ENCODE measurements around the gene PKNOX2. TPM values are rescaled to one million over a fixed set of nuclear protein-coding genes. Genes with fewer than 3 reads are reported as not detected.

Gene PKNOX2
- total RNA-seq, 1 donor from 2014 or later, result not detected

DNA sequence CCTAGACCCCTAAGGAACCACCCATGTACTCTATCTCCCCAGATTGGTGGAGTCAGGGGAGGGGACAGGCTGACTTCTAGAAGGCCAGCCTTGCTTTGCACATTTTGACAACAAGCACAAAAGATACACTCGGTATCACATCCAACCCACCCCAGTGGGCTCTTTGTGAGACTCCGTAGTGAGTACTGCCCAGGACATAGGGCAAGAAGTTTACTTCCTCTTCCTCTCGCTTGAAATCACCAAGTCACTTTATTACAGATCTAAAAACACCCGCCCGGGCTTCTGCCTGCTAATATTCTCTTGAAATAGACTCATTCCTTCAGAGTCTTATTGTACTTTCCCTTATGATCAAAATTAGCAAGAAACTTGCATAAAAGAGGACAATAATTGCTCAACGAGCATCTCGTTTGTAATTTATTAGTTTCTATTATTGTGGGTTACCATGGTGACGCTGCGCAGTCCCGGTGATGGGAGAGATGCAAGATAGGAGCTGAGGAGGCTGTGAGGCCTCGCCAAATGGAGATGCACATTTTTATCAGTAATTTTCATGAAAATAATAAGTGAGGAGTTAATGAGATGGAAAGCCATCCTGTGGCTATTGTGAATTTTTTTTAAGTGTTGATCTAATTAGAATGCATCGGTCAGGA, 234.6 kb downstream of the PKNOX2 start:
- Mint-ChIP-seq H3K27me3 (peaks cover 34% of the 10 kb centered on the region), H3K27ac (no peak overlapping the region), H3K36me3 (ENCODE audit: low read depth) (no peaks in the 10 kb centered on the region), H3K4me1 (no peaks in the 10 kb centered on the region), H3K4me3 (no peak overlapping the region), H3K9me3 (no peaks in the 10 kb centered on the region)
- intact Hi-C loops (cut with micrococcal nuclease), result no loop called here
- POLR2A ChIA-PET, result no interaction called here
- no peak for ATAC-seq (ENCODE audit: low read depth)
- CTCF ChIA-PET, result no interaction called here
- DNase-seq, result no peak
- no peak for TF ChIP-seq CTCF (IDR thresholded peaks at IDR 0.05)

DNA sequence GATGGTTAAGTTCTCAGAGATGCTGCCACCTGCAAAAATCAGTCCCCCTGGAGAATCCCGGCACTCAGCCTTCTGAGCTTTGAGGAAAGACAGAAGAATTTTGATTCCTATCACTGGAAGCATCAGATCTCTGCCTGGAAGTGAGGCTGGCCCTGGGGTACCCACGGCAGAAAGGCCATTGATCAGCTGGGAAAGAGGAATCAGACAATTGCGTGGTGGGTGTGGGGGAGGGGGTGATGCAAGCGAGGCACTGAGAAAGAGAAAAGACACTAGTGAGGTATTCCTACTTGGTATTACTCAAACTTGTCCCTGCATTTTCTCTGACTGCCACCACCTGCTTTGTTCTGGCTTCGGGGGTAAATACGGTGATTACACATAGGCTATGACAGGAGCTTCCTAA, 235.4 kb downstream of the PKNOX2 start:
- TF ChIP-seq CTCF (IDR thresholded peaks at IDR 0.05), result no peak
- ChIA-PET CTCF (no interaction called here), POLR2A (interaction anchor here (0.6 kb wide), 1 partner anchor 44 kb away, joined by 6 read pairs; no protein-coding TSS in a partner anchor)
- intact Hi-C loops (cut with micrococcal nuclease), result loop anchor here (10.0 kb wide), 1 partner anchor 235 kb away; the partner anchor contains the start of gene PKNOX2
- Mint-ChIP-seq H3K9me3 (no peaks in the 10 kb centered on the region), H3K27ac (no peak overlapping the region), H3K27me3 (peaks cover 41% of the 10 kb centered on the region), H3K4me3 (no peak overlapping the region), H3K36me3 (ENCODE audit: low read depth) (no peaks in the 10 kb centered on the region), H3K4me1 (peaks cover 3% of the 10 kb centered on the region)
- no peak for ATAC-seq (ENCODE audit: low read depth)
- DNase-seq, result no peak

DNA sequence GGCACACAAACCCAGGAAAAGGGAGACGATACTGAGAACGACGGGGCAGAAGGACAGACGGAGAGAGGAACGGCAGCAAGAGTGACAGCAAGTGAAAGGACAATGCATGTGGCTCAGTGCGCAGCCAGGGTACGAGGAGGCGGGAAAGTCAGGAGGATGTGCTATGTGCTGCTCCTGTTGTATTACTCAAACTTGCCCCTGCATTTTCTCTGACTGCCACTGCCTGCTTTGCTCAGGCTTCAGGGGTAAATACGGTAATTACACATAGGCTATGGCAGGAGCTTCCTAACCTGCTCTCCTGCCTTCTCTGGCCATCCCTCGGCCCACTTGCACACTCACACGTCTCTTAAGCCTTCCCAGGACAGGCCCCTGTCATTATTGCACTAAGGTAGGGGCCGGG, 236.7 kb downstream of the PKNOX2 start:
- ChIA-PET POLR2A (no interaction called here), CTCF (no interaction called here)
- H3K4me1 Mint-ChIP-seq, result peaks cover 4% of the 10 kb centered on the region
- H3K4me3 Mint-ChIP-seq, result no peak overlapping the region
- ATAC-seq (ENCODE audit: low read depth) (no peak), DNase-seq (no peak)
- no peak for TF ChIP-seq CTCF (IDR thresholded peaks at IDR 0.05)
- no peaks in the 10 kb centered on the region for H3K36me3 Mint-ChIP-seq (ENCODE audit: low read depth)
- intact Hi-C loops (cut with micrococcal nuclease), result loop anchor here (10.0 kb wide), 1 partner anchor 236 kb away; the partner anchor contains the start of gene PKNOX2
- H3K9me3 Mint-ChIP-seq, result no peaks in the 10 kb centered on the region
- peaks cover 50% of the 10 kb centered on the region for H3K27me3 Mint-ChIP-seq
- no peak overlapping the region for H3K27ac Mint-ChIP-seq

- ATAC-seq (ENCODE audit: low read depth), result no peak
- intact Hi-C loops (cut with micrococcal nuclease), result loop anchor here (10.0 kb wide), 1 partner anchor 237 kb away; the partner anchor contains the start of gene PKNOX2
- H3K27me3 Mint-ChIP-seq, result peaks cover 54% of the 10 kb centered on the region
- no peak for TF ChIP-seq CTCF (IDR thresholded peaks at IDR 0.05)
- no peaks in the 10 kb centered on the region for H3K9me3 Mint-ChIP-seq
- no peak overlapping the region for H3K27ac Mint-ChIP-seq
- H3K36me3 Mint-ChIP-seq (ENCODE audit: low read depth), result no peaks in the 10 kb centered on the region
- ChIA-PET POLR2A (no interaction called here), CTCF (no interaction called here)
- no peak for DNase-seq
- H3K4me3 Mint-ChIP-seq, result no peak overlapping the region
- H3K4me1 Mint-ChIP-seq, result peaks cover 4% of the 10 kb centered on the region
Measured at GRCh38 chr11:125401746-125402145, 237.2 kb downstream of the PKNOX2 start.

DNA sequence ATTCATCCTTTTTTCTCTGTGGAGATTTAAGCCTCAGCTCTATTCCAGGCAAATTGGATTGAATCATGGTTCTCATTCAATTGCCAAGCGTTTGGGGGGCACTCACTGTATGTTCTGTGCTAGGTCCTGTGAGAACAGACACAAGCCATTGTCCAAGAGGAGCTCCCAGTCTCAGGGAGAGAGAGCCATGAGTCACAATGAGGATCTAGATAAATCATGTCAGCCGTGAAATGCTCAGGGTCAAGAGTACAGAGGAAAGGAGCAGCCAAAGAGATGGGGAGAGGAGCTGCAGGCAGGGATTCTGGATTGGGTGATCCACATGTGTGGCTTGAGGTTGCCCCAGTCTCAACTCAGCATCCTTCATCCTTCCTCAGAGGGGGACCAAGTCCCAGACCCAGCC, 237.9 kb downstream of the PKNOX2 start:
- Mint-ChIP-seq H3K4me1 (peaks cover 4% of the 10 kb centered on the region), H3K27ac (no peak overlapping the region), H3K27me3 (peaks cover 56% of the 10 kb centered on the region), H3K9me3 (no peaks in the 10 kb centered on the region), H3K4me3 (no peak overlapping the region), H3K36me3 (ENCODE audit: low read depth) (no peaks in the 10 kb centered on the region)
- ChIA-PET POLR2A (interaction anchor here (0.6 kb wide), 1 partner anchor 812 kb away, joined by 13 read pairs; no protein-coding TSS in a partner anchor), CTCF (no interaction called here)
- intact Hi-C loops (cut with micrococcal nuclease), result loop anchor here (10.0 kb wide), 1 partner anchor 238 kb away; the partner anchor contains the start of gene PKNOX2
- TF ChIP-seq CTCF (IDR thresholded peaks at IDR 0.05), result no peak
- no peak for ATAC-seq (ENCODE audit: low read depth)
- DNase-seq, result no peak
